Kidney (tissue), 22 donors: Measurements from ENCODE around the gene GSTK1. TPM values are rescaled to one million over a fixed set of nuclear protein-coding genes. Genes with fewer than 3 reads are reported as not detected.
"Not testable (repeated sequence)": the region's sequence is repeated elsewhere in the genome, so short reads cannot be mapped to it uniquely, and the experiment has no call there.

ENCODE experiments used
- DNase-seq, 5 donors: peaks; one replicate each; pipeline ENCODE4 v3.0.0-alpha.2; 2013 to 2020
- FAIRE-seq: peaks from 2 replicates; lab custom pipeline; 2012; peaks lifted over from hg19 to GRCh38; lab: Jason Lieb, UNC
- H3K27ac ChIP-seq, 2 donors: one replicate each; pipeline ENCODE4 v1.7.0; 2013; ENCODE audit warnings: low read depth in 2 of 2, low read length in 2 of 2, inconsistent platforms in 1 of 2
- H3K27me3 ChIP-seq: one replicate; pipeline ENCODE4 v1.7.1; 2013; ENCODE audit warnings: low read length, inconsistent platforms; ENCODE audit not compliant: control insufficient read depth, insufficient read depth
- H3K36me3 ChIP-seq, 3 donors: one replicate each; pipeline versions ENCODE4 v1.7.0 to v1.7.1; 2013; ENCODE audit warnings: low read length in 3 of 3, control low read depth in 1 of 3, inconsistent platforms in 1 of 3; ENCODE audit not compliant: insufficient read depth in 3 of 3, control insufficient read depth in 2 of 3
- H3K4me1 ChIP-seq, 3 donors: one replicate each; pipeline versions ENCODE4 v1.7.0 to v1.7.1; 2013; ENCODE audit warnings: low read length in 3 of 3, inconsistent platforms in 1 of 3, low read depth in 1 of 3; ENCODE audit not compliant: control insufficient read depth in 2 of 3, insufficient read depth in 2 of 3
- H3K4me3 ChIP-seq, 3 donors: one replicate each; pipeline versions ENCODE4 v1.7.0 to v1.8.1; 2013; ENCODE audit warnings: low read length in 3 of 3, control low read depth in 1 of 3, inconsistent platforms in 1 of 3
- H3K9ac ChIP-seq, 3 donors: one replicate each; pipeline versions ENCODE4 v1.7.0 to v1.7.1; 2013; ENCODE audit warnings: low read length in 3 of 3, control low read depth in 1 of 3, inconsistent platforms in 1 of 3
- H3K9me3 ChIP-seq, 3 donors: one replicate each; pipeline versions ENCODE4 v1.7.0 to v1.7.1; 2013; ENCODE audit warnings: low read length in 3 of 3, control low read depth in 1 of 3, inconsistent platforms in 1 of 3; ENCODE audit not compliant: control insufficient read depth in 2 of 3, insufficient read depth in 1 of 3
- CTCF ChIP-seq: IDR thresholded peaks from 3 replicates; pipeline ENCODE4 v1.5.1; 2012; ENCODE audit warnings: mild to moderate bottlenecking, moderate library complexity, borderline replicate concordance; ENCODE audit not compliant: insufficient read depth; ENCODE audit errors: extremely low read depth
- intact Hi-C: fragments of 100-400 bp; cut with DNase I; formaldehyde crosslinking; loops from one replicate; pipeline ENCODE4 v1.11.1; 2022
- long read RNA-seq, 10 donors: library from polyadenylated mRNA in 1 of 10; unstranded in 1 of 10; transcript quantifications; one replicate each; pipeline ENCODE4 v2.0.0 and lab custom pipeline, GENCODE V29; 2021 to 2026
- polyA plus RNA-seq: library from polyadenylated mRNA; stranded (reverse); fragments of 350-450 nt; fragmentation: Illumina TruSeq; extraction: RNeasy Lipid Tissue Mini Kit (QIAGEN cat#74804); gene quantifications from one replicate; pipeline ENCODE4 v1.2.3, GENCODE V29; 2014; ENCODE audit warnings: low read depth, low replicate concordance; ENCODE audit not compliant: insufficient read depth
- total RNA-seq: library from RNA; stranded (reverse); fragmentation: NEBNext Ultra II Directional; extraction: Animal tissue kit (Norgen Biotek cat#: 25700); gene quantifications from one replicate; pipeline ENCODE4 v1.2.1, GENCODE V29; 2021
- donor health status: control.
- donor health status: control.
- donor health status: control.
- donor health status: control.
- donor health status: control.
- donor health status: DM: yes; HTN: yes; CAD: no.
- donor health status: Normal renal cell carcinoma (clear cell type).

Gene GSTK1
- total RNA-seq: 176 TPM
- polyA plus RNA-seq: 469 TPM
- long read RNA-seq, donor 1, transcript GSTK1-201 (8 exons, 1,044 nt): major isoform, 41 of 87 reads
- long read RNA-seq, donor 1, transcript GSTK1-207 (7 exons, 1,185 nt): minor isoform, 6 of 87 reads
- long read RNA-seq, donor 1, partial matches to known transcripts: 39 of 87 reads
- long read RNA-seq, donor 1, other reads (novel, unspliced or antisense): 0 of 87 reads
- long read RNA-seq, donor 2, transcript GSTK1-201 (8 exons, 1,044 nt): major isoform, 61 of 72 reads
- long read RNA-seq, donor 2, transcript GSTK1-207 (7 exons, 1,185 nt): minor isoform, 6 of 72 reads
- long read RNA-seq, donor 2, partial matches to known transcripts: 5 of 72 reads
- long read RNA-seq, donor 2, other reads (novel, unspliced or antisense): 0 of 72 reads
- long read RNA-seq, donor 3, transcript GSTK1-201 (8 exons, 1,044 nt): major isoform, 95 of 116 reads
- long read RNA-seq, donor 3, transcript GSTK1-207 (7 exons, 1,185 nt): minor isoform, 10 of 116 reads
- long read RNA-seq, donor 3, partial matches to known transcripts: 6 of 116 reads
- long read RNA-seq, donor 3, other reads (novel, unspliced or antisense): 0 of 116 reads
- long read RNA-seq, donor 4, transcript GSTK1-201 (8 exons, 1,044 nt): major isoform, 52 of 61 reads
- long read RNA-seq, donor 4, partial matches to known transcripts: 6 of 61 reads
- long read RNA-seq, donor 4, other reads (novel, unspliced or antisense): 0 of 61 reads
- long read RNA-seq, donor 5, partial matches to known transcripts: 5 of 7 reads
- long read RNA-seq, donor 5, other reads (novel, unspliced or antisense): 0 of 7 reads
- long read RNA-seq, donor 6, transcript GSTK1-201 (8 exons, 1,044 nt): major isoform, 118 of 277 reads
- long read RNA-seq, donor 6, partial matches to known transcripts: 145 of 277 reads
- long read RNA-seq, donor 6, other reads (novel, unspliced or antisense): 10 of 277 reads
- long read RNA-seq, donor 7, transcript GSTK1-201 (8 exons, 1,044 nt): major isoform, 35 of 70 reads
- long read RNA-seq, donor 7, transcript GSTK1-207 (7 exons, 1,185 nt): minor isoform, 8 of 70 reads
- long read RNA-seq, donor 7, partial matches to known transcripts: 16 of 70 reads
- long read RNA-seq, donor 7, other reads (novel, unspliced or antisense): 9 of 70 reads
- long read RNA-seq, donor 8, transcript GSTK1-201 (8 exons, 1,044 nt): major isoform, 54 of 127 reads
- long read RNA-seq, donor 8, transcript GSTK1-207 (7 exons, 1,185 nt): minor isoform, 5 of 127 reads
- long read RNA-seq, donor 8, partial matches to known transcripts: 59 of 127 reads
- long read RNA-seq, donor 8, other reads (novel, unspliced or antisense): 8 of 127 reads
- long read RNA-seq, donor 9, transcript GSTK1-201 (8 exons, 1,044 nt): major isoform, 29 of 58 reads
- long read RNA-seq, donor 9, partial matches to known transcripts: 25 of 58 reads
- long read RNA-seq, donor 9, other reads (novel, unspliced or antisense): 0 of 58 reads
- long read RNA-seq, donor 10, transcript GSTK1-207 (7 exons, 1,185 nt): minor isoform, 8 of 118 reads
- long read RNA-seq, donor 10, transcript GSTK1-201 (8 exons, 1,044 nt): major isoform, 43 of 118 reads
- long read RNA-seq, donor 10, partial matches to known transcripts: 53 of 118 reads
- long read RNA-seq, donor 10, other reads (novel, unspliced or antisense): 10 of 118 reads

- DNase-seq: peak; percentile 85 to 95 (median 90)
- H3K9me3 ChIP-seq: no peaks in the 10 kb centered on the region
- H3K27me3 ChIP-seq: no peaks in the 10 kb centered on the region
- intact Hi-C loops: no loop called here
- peak within 1 kb of the TSS; percentile 55 to 85 (median 84) for H3K9ac ChIP-seq
- H3K36me3 ChIP-seq: peaks cover 6 to 18% (median 7%) of the 10 kb centered on the region in 3 donors
- H3K4me1 ChIP-seq: peaks cover 0 to 6% (median 0%) of the 10 kb centered on the region in 3 donors
- no peak for TF ChIP-seq CTCF
- H3K27ac ChIP-seq: peak within 1 kb of the TSS; percentile 86 to 90
- FAIRE-seq: no peak
- H3K4me3 ChIP-seq: peak within 1 kb of the TSS; percentile 81 to 99 (median 96)
Measured at GRCh38 chr7:143263266-143264195, at the start of gene GSTK1. Gene GSTK1 (plus strand): TSS chr7:143263441. CDS start chr7:143263514, 73 bp downstream.

- DNase-seq, FAIRE-seq: not testable (repeated sequence)
- intact Hi-C loops: loop anchor here (5.0 to 10.0 kb wide), 2 partner anchors 206 to 359 kb away; partner anchors contain the start of gene EPHB6
Measured at GRCh38 chr7:143213478-143213877, 49.8 kb upstream of the GSTK1 start.

More at GRCh38 chr7:143213478-143213877, 49.8 kb upstream of the GSTK1 start:
- H3K9me3 ChIP-seq, H3K27ac ChIP-seq, H3K36me3 ChIP-seq, H3K9ac ChIP-seq, H3K27me3 ChIP-seq, H3K4me1 ChIP-seq, H3K4me3 ChIP-seq: not testable (repeated sequence)
